ENCODE measurements around the gene MIDN. TPM values are rescaled to one million over a fixed set of nuclear protein-coding genes. Genes with fewer than 3 reads are reported as not detected.

MIDN gene
- total RNA-seq, 6 experiments from 2014 or later: 58.4 to 73.3 (median 67.4) TPM

DNA sequence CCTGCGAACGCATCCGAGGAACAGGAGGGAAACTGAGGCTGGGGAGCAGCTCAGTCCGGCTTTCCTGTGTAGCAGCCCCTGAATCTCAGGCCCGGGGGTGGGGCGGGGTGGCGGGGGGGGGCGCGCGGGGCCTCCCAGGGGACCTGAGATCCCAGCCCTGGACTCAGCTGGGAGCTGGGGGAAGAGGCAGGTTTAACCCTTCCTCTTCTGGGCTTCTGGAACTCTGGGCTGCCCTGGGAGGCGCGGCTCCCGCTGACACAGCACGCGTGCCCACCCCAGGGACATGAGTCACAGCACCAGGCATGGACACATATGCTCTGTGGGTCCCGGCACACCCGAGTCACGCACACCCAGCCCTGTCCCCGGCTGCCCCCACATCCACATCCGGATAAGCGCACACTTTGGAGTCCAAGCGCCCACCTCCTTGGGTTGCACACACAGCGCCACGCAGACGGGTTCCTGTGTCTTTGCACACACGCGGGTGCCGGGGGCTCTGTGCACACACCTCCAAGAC, 17.3 kb downstream of the MIDN start:
- H3K36me3 Mint-ChIP-seq (ENCODE audit: low read depth): peaks cover 9% of the 10 kb centered on the region
- H3K4me3 Mint-ChIP-seq: peak overlapping the region; percentile 77
- TF ChIP-seq, protein P1, sequence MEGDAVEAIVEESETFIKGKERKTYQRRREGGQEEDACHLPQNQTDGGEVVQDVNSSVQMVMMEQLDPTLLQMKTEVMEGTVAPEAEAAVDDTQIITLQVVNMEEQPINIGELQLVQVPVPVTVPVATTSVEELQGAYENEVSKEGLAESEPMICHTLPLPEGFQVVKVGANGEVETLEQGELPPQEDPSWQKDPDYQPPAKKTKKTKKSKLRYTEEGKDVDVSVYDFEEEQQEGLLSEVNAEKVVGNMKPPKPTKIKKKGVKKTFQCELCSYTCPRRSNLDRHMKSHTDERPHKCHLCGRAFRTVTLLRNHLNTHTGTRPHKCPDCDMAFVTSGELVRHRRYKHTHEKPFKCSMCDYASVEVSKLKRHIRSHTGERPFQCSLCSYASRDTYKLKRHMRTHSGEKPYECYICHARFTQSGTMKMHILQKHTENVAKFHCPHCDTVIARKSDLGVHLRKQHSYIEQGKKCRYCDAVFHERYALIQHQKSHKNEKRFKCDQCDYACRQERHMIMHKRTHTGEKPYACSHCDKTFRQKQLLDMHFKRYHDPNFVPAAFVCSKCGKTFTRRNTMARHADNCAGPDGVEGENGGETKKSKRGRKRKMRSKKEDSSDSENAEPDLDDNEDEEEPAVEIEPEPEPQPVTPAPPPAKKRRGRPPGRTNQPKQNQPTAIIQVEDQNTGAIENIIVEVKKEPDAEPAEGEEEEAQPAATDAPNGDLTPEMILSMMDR (IDR thresholded peaks at IDR 0.05): no peak
- peak overlapping the region; percentile 96 for H3K27ac Mint-ChIP-seq
- H3K27me3 Mint-ChIP-seq (ENCODE audit: insufficient read depth): peaks cover 19% of the 10 kb centered on the region
- no peaks in the 10 kb centered on the region for H3K9me3 Mint-ChIP-seq
- H3K4me1 Mint-ChIP-seq (ENCODE audit: low read depth): peaks cover 69% of the 10 kb centered on the region
- peak; percentile 91 for DNase-seq

DNA sequence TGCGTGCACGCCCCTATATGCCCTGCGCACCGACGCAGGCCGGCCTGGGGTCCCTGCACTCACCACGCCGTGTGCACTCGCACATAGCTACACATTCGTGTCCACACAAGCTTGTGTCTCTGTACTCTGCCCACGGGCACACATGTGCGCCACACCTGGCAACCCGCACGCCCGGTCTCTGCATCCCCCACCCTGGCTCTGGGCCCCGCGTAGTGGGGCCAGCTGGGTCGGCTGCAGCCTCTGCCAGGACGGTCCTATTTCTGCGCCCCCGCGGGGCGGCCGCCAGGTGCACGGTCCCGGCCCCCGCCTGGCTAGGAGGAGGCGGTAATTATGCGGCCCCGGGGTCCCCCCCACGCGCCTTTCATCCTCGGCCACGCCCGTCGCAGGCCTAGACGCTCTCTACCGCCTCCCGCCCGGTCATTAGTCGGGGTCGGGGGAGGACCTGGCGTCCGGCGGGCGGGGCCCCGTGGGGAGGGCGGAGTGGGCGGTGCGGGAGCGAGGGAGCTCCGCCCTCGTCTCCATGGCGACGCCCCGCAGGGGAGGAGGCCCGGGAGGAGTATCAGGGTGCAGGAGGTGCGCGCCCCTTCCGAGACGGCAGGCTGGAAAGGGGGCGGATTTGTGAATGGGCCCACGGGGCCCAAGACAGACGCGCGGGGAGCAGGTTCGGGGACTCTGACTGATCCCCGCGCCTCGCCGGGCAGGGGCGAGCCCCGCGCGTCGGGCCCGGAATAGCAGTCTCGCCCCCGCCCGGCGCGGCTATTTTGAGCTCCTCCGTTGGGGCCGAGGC, 17.9 kb downstream of the MIDN start:
- Mint-ChIP-seq H3K27me3 (ENCODE audit: insufficient read depth) (peaks cover 16% of the 10 kb centered on the region), H3K4me3 (peak overlapping the region; percentile 77), H3K9me3 (no peaks in the 10 kb centered on the region), H3K4me1 (ENCODE audit: low read depth) (peaks cover 73% of the 10 kb centered on the region), H3K36me3 (ENCODE audit: low read depth) (peaks cover 15% of the 10 kb centered on the region), H3K27ac (peak overlapping the region; percentile 96)
- peak; percentile 84 for DNase-seq
- TF ChIP-seq, protein P1 (IDR thresholded peaks at IDR 0.05): no peak

DNA sequence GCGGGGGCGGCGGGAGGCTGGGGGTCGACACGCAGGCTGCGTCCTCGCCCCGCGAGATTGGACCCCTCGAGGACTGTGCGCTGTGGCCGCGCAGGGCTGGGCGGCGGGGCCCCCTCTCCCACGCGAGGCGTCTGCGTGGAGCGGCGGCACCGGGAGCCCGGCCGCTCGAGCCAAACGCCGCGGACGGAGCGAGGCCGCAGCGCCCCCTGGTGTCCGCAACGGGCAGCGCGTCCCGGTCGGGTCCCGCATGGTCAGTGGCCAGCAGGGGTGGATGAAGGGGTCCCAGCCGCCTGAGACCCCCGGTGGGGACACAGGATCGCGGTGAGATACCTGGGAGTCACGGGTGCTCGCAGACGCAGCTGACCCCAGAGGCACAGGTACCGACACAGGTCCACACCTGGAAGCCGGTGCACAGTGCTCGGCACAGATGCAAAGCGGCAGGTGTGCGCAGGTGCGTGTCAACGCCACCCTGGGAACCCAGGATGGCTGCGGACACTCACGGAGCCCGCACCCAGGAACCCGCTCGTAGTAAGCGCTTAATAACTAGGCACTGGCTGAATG, 18.6 kb downstream of the MIDN start:
- Mint-ChIP-seq H3K27ac (peak overlapping the region; percentile 65), H3K4me1 (ENCODE audit: low read depth) (peaks cover 72% of the 10 kb centered on the region), H3K9me3 (no peaks in the 10 kb centered on the region), H3K27me3 (ENCODE audit: insufficient read depth) (peaks cover 12% of the 10 kb centered on the region), H3K4me3 (peak overlapping the region; percentile 80), H3K36me3 (ENCODE audit: low read depth) (peaks cover 22% of the 10 kb centered on the region)
- TF ChIP-seq, protein P1 (IDR thresholded peaks at IDR 0.05): peak; percentile 99
- DNase-seq: peak; percentile 33

DNA sequence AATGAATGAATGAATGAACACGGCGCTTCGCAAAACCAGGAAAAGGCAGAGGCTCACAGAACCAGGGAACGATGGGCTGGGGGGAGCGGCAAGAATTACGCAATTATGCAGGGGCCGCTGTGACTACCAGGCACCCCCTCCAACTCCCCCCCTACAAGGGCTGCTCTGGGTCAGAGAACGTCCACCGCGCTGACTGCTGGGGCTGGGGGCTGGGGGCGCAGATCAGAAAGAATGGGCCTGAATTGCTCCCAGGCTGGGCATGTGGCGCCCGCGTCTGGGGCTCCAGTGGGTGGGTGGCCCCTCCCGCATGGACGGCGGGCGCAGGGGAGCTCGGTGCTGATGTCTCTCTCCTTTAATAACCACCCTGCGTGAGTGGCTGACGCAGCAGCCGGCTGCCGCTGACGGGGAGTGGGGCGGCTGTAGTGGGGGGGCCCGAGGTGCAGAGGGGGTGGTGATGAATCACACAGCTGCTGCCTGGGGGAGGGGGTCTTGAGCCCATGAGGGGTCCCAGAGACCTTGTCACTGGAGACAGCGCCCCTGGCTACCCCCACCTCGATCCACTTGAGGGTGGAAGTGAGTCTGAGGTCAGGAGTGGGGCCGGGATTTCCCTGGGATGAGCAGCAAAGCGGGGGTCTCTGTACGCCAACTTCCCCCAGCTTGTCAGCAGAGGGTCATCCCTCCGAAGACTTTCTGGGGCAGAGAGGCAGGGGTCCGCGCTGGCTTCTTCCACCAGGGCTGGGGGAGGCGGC, 19.3 kb downstream of the MIDN start:
- Mint-ChIP-seq H3K9me3 (no peaks in the 10 kb centered on the region), H3K27ac (peak overlapping the region; percentile 65), H3K4me3 (peak overlapping the region; percentile 80), H3K36me3 (ENCODE audit: low read depth) (peaks cover 28% of the 10 kb centered on the region), H3K27me3 (ENCODE audit: insufficient read depth) (peaks cover 12% of the 10 kb centered on the region), H3K4me1 (ENCODE audit: low read depth) (peaks cover 71% of the 10 kb centered on the region)
- TF ChIP-seq, protein P1 (IDR thresholded peaks at IDR 0.05): no peak
- DNase-seq: peak; percentile 25

DNA sequence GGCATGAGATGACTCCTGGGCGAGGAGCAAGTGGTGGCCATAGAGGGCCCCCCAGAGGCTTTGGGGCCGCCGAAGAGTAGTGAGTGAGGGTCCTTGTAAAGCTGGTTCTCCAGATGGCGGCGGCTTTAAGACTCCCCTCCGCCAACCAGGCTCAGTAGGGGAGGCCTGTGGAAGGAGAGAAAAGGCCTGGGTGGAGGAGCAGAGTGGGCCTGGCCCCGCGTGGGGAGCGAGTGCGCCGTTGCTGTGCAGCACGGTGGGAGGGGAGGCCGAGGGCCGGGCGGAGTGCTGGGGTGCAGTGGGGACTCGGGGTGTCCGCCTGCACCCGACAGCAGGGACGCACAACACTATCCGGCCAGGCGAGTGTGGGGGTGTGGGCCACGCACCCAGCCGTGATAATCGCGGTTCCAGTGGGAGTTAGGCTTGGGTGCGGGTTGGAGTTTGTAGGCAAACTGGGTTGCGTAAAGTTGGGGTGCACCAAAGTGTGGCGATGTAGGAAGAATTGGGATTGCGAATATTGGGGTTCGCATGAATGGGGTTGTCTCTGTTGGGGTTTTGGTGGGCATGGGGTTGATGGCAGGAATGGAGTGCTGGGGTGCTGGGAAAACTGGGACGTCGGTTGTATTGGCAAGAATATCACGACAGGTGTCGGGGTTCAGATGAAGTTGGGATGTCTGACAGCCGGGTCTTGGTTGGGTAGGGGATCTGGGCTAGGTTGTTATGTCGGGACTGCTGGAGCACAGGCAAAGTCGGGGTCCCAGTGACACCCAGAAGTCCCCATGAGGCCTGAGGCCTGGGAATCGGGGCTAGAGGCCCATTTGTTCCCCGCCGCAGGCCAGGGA, 20.1 kb downstream of the MIDN start:
- peaks cover 70% of the 10 kb centered on the region for H3K4me1 Mint-ChIP-seq (ENCODE audit: low read depth)
- H3K9me3 Mint-ChIP-seq: no peaks in the 10 kb centered on the region
- peak overlapping the region; percentile 82 for H3K27ac Mint-ChIP-seq
- peaks cover 13% of the 10 kb centered on the region for H3K27me3 Mint-ChIP-seq (ENCODE audit: insufficient read depth)
- peaks cover 34% of the 10 kb centered on the region for H3K36me3 Mint-ChIP-seq (ENCODE audit: low read depth)
- TF ChIP-seq, protein P1 (IDR thresholded peaks at IDR 0.05): no peak
- DNase-seq: no peak
- peak overlapping the region; percentile 68 for H3K4me3 Mint-ChIP-seq

Measured in HFFc6 (cell line).